Stimulated activated CD8-positive, alpha-beta memory T cell treated with anti-CD3 and anti-CD28 coated beads, Interleukin-4, amount 100 ng/mL, for 1 hour (primary cell): ENCODE measurements around the gene IL4I1.
"Not testable (repeated sequence)": the region's sequence is repeated elsewhere in the genome, so short reads cannot be mapped to it uniquely, and the experiment has no call there.

Experiments used
- DNase-seq, 2 donors: peaks; one replicate each; pipeline ENCODE4 v3.0.0-alpha.2; 2020; ENCODE audit warnings: low read depth in 2 of 2, low spot score in 1 of 2

The IL4I1 gene

GRCh38 chr19:49896863-49897621 is at the start of gene IL4I1:
IL4I1 (minus strand) TSS chr19:49896887; CDS start chr19:49896160, 727 bp downstream.
- peak in 1 of 2 donors; percentile 38 for DNase-seq

GRCh38 chr19:49946415-49946814 is 49.7 kb upstream of the IL4I1 start:
- DNase-seq = no peak

GRCh38 chr19:49944567-49944966 is 47.9 kb upstream of the IL4I1 start:
- DNase-seq = not testable (repeated sequence)

GRCh38 chr19:49940482-49940791 is 43.8 kb upstream of the IL4I1 start:
- DNase-seq = no peak

- DNase-seq = no peak
These were observed 43.2 kb upstream of the IL4I1 start for GRCh38 chr19:49939721-49940481.

GRCh38 chr19:49938662-49939061 is 42.0 kb upstream of the IL4I1 start:
- no peak for DNase-seq

GRCh38 chr19:49937750-49938381 is 41.2 kb upstream of the IL4I1 start:
- peak; percentile 56 to 62 for DNase-seq

GRCh38 chr19:49936549-49936948 is 39.9 kb upstream of the IL4I1 start:
- DNase-seq = no peak

GRCh38 chr19:49933643-49934042 is 37.0 kb upstream of the IL4I1 start:
- no peak for DNase-seq

- no peak for DNase-seq
These were observed 36.0 kb upstream of the IL4I1 start for GRCh38 chr19:49932731-49933131.

GRCh38 chr19:49932041-49932451 is 35.4 kb upstream of the IL4I1 start:
- DNase-seq = no peak

GRCh38 chr19:49931293-49932040 is 34.8 kb upstream of the IL4I1 start:
- DNase-seq = no peak

- DNase-seq = no peak
These were observed 33.9 kb upstream of the IL4I1 start for GRCh38 chr19:49930483-49931011.

GRCh38 chr19:49929611-49930482 is 33.2 kb upstream of the IL4I1 start:
- DNase-seq = peak; percentile 74 to 85

GRCh38 chr19:49929121-49929610 is 32.5 kb upstream of the IL4I1 start, which contains the start of the genes ATF5 and NUP62:
ATF5 (plus strand) TSS chr19:49929205; CDS start chr19:49930851, 1,646 bp downstream.
NUP62 (minus strand) TSS chr19:49929504; CDS start chr19:49909807, 19,697 bp downstream.
- DNase-seq = peak; percentile 84 to 86

GRCh38 chr19:49927526-49928264 is 31.0 kb upstream of the IL4I1 start:
- no peak for DNase-seq

GRCh38 chr19:49926515-49926914 is 29.8 kb upstream of the IL4I1 start:
- no peak for DNase-seq

GRCh38 chr19:49925486-49925885 is 28.8 kb upstream of the IL4I1 start:
- no peak for DNase-seq

GRCh38 chr19:49924881-49925210 is 28.2 kb upstream of the IL4I1 start:
- not testable (repeated sequence) for DNase-seq
